Gastrocnemius medialis (tissue), 4 donors: Measurements from ENCODE around the gene ADAM17.

Experiments used
- CTCF ChIP-seq, 5 experiments: fragments of 450-650 bp in 3 of 5; fragments of 200-600 bp in 2 of 5; sonication (generic) in 2 of 5; IDR thresholded peaks in 4 of 5; conservative IDR thresholded peaks in 1 of 5; 1 replicate in 4 of 5; 2 replicates in 1 of 5; pipeline ENCODE4 v1.5.1; 2016 to 2019; ENCODE audit warnings: antibody characterized with exemption in 5 of 5, mild to moderate bottlenecking in 3 of 5, moderate library complexity in 3 of 5
- POLR2A ChIP-seq, 2 donors: fragments of 450-650 bp; IDR thresholded peaks; one replicate each; pipeline ENCODE4 v1.6.1; 2017; ENCODE audit warnings: antibody characterized with exemption in 2 of 2, mild to moderate bottlenecking in 2 of 2, moderate library complexity in 2 of 2

- TF ChIP-seq CTCF (IDR thresholded peaks at IDR 0.05 in 4 of 5, conservative IDR thresholded peaks at IDR 0.05 in 1 of 5) (no peak), POLR2A (IDR thresholded peaks at IDR 0.05) (no peak)
Observed at GRCh38 chr2:9498210-9498609, 57.4 kb downstream of the ADAM17 start.
